HepG2 (cell line): ENCODE results near the gene MMP24OS. TPM values are rescaled to one million over a fixed set of nuclear protein-coding genes. Genes with fewer than 3 reads are reported as not detected.

ENCODE experiments used
- ATAC-seq: fragments of 200-7000 bp; cut with Tn5 transposase; 3 replicates; pipeline ENCODE4 v1.9.1; 2020; ENCODE audit warnings: mild to moderate bottlenecking, moderate library complexity
- BruUV-seq: library from RNA; stranded (reverse); fragments of 400-500 nt; replicated peaks from 2 replicates; lab custom pipeline; 2021; lab: Mats Ljungman, UMichigan
- CTCF ChIA-PET: fragments of 300-600 bp; formaldehyde crosslinking; extraction: SDS; loops from one replicate; lab custom pipeline; 2021; ENCODE audit warnings: low total read pairs, inconsistent platforms, low intra/inter-chr PET ratio; lab: Yijun Ruan, JAX
- POLR2A ChIA-PET: fragments of 350-600 bp; sonication (Branson Sonifier 250); formaldehyde crosslinking; loops from one replicate; lab custom pipeline; 2020; ENCODE audit warnings: antibody characterized with exemption, inconsistent platforms; lab: Yijun Ruan, JAX
- DNase-seq: peaks from one replicate; pipeline ENCODE4 v3.0.0-alpha.2; 2015; ENCODE audit warnings: low spot score
- FAIRE-seq: peaks from 3 replicates; lab custom pipeline; 2011; peaks lifted over from hg19 to GRCh38; lab: Jason Lieb, UNC
- H2AFZ ChIP-seq: one replicate; pipeline ENCODE4 v1.6.1; 2011; ENCODE audit warnings: low read length, inconsistent platforms
- H3K27ac ChIP-seq: fragments of 300-600 bp; 3 replicates; pipeline ENCODE4 v1.8.0; 2011; ENCODE audit warnings: mixed run types, mild to moderate bottlenecking, mixed read lengths, low read length, inconsistent platforms; ENCODE audit not compliant: insufficient read depth; ENCODE audit errors: extremely low read length
- H3K27me3 ChIP-seq, 2 experiments: fragments of 200-600 bp in 1 of 2; 2 replicates in 1 of 2; 3 replicates in 1 of 2; pipeline versions ENCODE4 v1.6.0 to v1.8.0; 2011; ENCODE audit warnings: low read length in 2 of 2, mild to moderate bottlenecking in 2 of 2, moderate library complexity in 2 of 2, inconsistent platforms in 1 of 2; ENCODE audit not compliant: insufficient read depth in 2 of 2, control insufficient read depth in 1 of 2
- H3K36me3 ChIP-seq, 2 experiments: fragments of 200-600 bp in 1 of 2; replicated peaks in 1 of 2; 2 replicates in 1 of 2; 3 replicates in 1 of 2; pipeline versions ENCODE4 v1.5.1 to v1.8.0; 2011; ENCODE audit warnings: low read length in 2 of 2, inconsistent platforms in 1 of 2; ENCODE audit not compliant: insufficient read depth in 2 of 2, control insufficient read depth in 1 of 2
- H3K4me1 ChIP-seq: 2 replicates; pipeline ENCODE4 v1.5.1; 2012; ENCODE audit warnings: low read length, inconsistent platforms; ENCODE audit not compliant: insufficient read depth
- H3K4me2 ChIP-seq: 2 replicates; pipeline ENCODE4 v1.6.0; 2011; ENCODE audit warnings: low read depth, low read length, inconsistent platforms
- H3K4me3 ChIP-seq, 3 experiments: fragments of 200-600 bp in 1 of 3; sonication (generic), shearing (Covaris generic) in 1 of 3; replicated peaks in 1 of 3; 2 replicates each; pipeline ENCODE4 v1.5.1; 2011 to 2016; ENCODE audit warnings: low read length in 3 of 3, inconsistent platforms in 2 of 3, low read depth in 2 of 3, mild to moderate bottlenecking in 2 of 3, control low read depth in 1 of 3, mixed read lengths in 1 of 3; ENCODE audit not compliant: insufficient read depth in 1 of 3
- H3K79me2 ChIP-seq: one replicate; pipeline ENCODE4 v1.6.1; 2011; ENCODE audit warnings: low read length, inconsistent platforms; ENCODE audit not compliant: insufficient read depth
- H3K9ac ChIP-seq: 2 replicates; pipeline ENCODE4 v1.6.0; 2011; ENCODE audit warnings: mild to moderate bottlenecking, low read depth, low read length, inconsistent platforms; ENCODE audit not compliant: insufficient read depth
- H3K9me3 ChIP-seq: 2 replicates; pipeline ENCODE4 v1.5.1; 2012; ENCODE audit warnings: mild to moderate bottlenecking, low read length
- H4K20me1 ChIP-seq: 2 replicates; pipeline ENCODE4 v1.6.0; 2011; ENCODE audit warnings: inconsistent platforms, mild to moderate bottlenecking, low read length, moderate library complexity; ENCODE audit not compliant: insufficient read depth
- ETV5 ChIP-seq: IDR thresholded peaks from 2 replicates; pipeline ENCODE4 v1.6.1; 2018; ENCODE audit warnings: missing biosample characterization, missing genetic modification reagents, inconsistent platforms, borderline replicate concordance
- ISX ChIP-seq: sonication (generic); formaldehyde crosslinking; conservative IDR thresholded peaks from 2 replicates; pipeline ENCODE4 v1.5.0; 2020; ENCODE audit warnings: missing genetic modification reagents
- KAT2B ChIP-seq: fragments of 150-350 bp; IDR thresholded peaks from 2 replicates; pipeline ENCODE4 v1.6.1; 2014; ENCODE audit warnings: low read depth, low read length, borderline replicate concordance
- NFRKB ChIP-seq: fragments of 450-650 bp; IDR thresholded peaks from 2 replicates; pipeline ENCODE4 v1.6.1; 2017
- POGK ChIP-seq: sonication (generic); formaldehyde crosslinking; conservative IDR thresholded peaks from 2 replicates; pipeline ENCODE4 v1.8.0; 2022; ENCODE audit warnings: mild to moderate bottlenecking, moderate library complexity, missing genetic modification reagents
- RARG ChIP-seq: sonication (generic); formaldehyde crosslinking; IDR thresholded peaks from 2 replicates; pipeline ENCODE4 v1.4.0; 2020; ENCODE audit warnings: low read depth, mild to moderate bottlenecking, missing genetic modification reagents
- SKI ChIP-seq: fragments of 450-650 bp; IDR thresholded peaks from one replicate; pipeline ENCODE4 v1.6.1; 2018; ENCODE audit warnings: mild to moderate bottlenecking; ENCODE audit not compliant: partially characterized antibody
- TFE3 ChIP-seq: IDR thresholded peaks from 2 replicates; pipeline ENCODE4 v1.6.1; 2016
- ZNF230 ChIP-seq: sonication (generic); formaldehyde crosslinking; IDR thresholded peaks from 2 replicates; pipeline ENCODE4 v1.4.0; 2020; ENCODE audit warnings: mild to moderate bottlenecking, missing genetic modification reagents
- ZNF431 ChIP-seq: sonication (generic); formaldehyde crosslinking; IDR thresholded peaks from 2 replicates; pipeline ENCODE4 v1.9.0; 2022; ENCODE audit warnings: missing genetic modification reagents, low read depth, mild to moderate bottlenecking, borderline replicate concordance
- ZNF800 ChIP-seq: sonication (generic); formaldehyde crosslinking; IDR thresholded peaks from 2 replicates; pipeline ENCODE4 v1.4.0; 2020; ENCODE audit warnings: missing genetic modification reagents
- WGBS: methylation state at CpG from one replicate; pipeline ENCODE4 v1.1.6; 2017; ENCODE audit warnings: low lambda C conversion rate; 5-methylcytosine and 5-hydroxymethylcytosine counted together
- in situ Hi-C: cut with HindIII; loops from 2 replicates; pipeline ENCODE4 v1.10.0; 2017; ENCODE audit warnings: low pct_unique_long_range_greater_than_20kb; ENCODE audit not compliant: extremely low pct_ligation_motif_present
- intact Hi-C: fragments of 100-400 bp; cut with micrococcal nuclease; formaldehyde crosslinking; loops from one replicate; pipeline ENCODE4 v1.10.0; 2022; ENCODE audit not compliant: unreplicated experiment
- polyA plus RNA-seq, 8 experiments: library from polyadenylated mRNA; depleted of rRNA in 3 of 8; stranded (reverse) in 7 of 8; unstranded in 1 of 8; fragments of >200 nt; fragmentation: Illumina TruSeq in 4 of 8; extraction: Trizol in 4 of 8; gene quantifications; 2 replicates each; pipeline versions ENCODE4 v1.2.1 to v1.2.3, GENCODE V29; 2011 to 2016; ENCODE audit warnings: low read depth in 4 of 8, missing spikeins in 1 of 8, mixed read lengths in 1 of 8; ENCODE audit not compliant: insufficient read depth in 1 of 8
- total RNA-seq, 5 experiments: library from RNA; depleted of rRNA; stranded (reverse); fragments of >200 nt; fragmentation: Illumina TruSeq; extraction: Trizol; gene quantifications; 2 replicates each; pipeline ENCODE4 v1.2.3, GENCODE V29; 2016; ENCODE audit warnings: low read depth in 1 of 5
- TF ChIP-seq, protein P1 (sequence below): sonication (generic); formaldehyde crosslinking; IDR thresholded peaks from 2 replicates; pipeline ENCODE4 v1.5.1; 2020; ENCODE audit warnings: missing genetic modification reagents, mild to moderate bottlenecking, borderline replicate concordance
- TF ChIP-seq, protein P2 (sequence below): sonication (generic); formaldehyde crosslinking; conservative IDR thresholded peaks from 2 replicates; pipeline ENCODE4 v1.8.0; 2022; ENCODE audit warnings: low read depth, missing genetic modification reagents

The MMP24OS gene
- total and polyA plus RNA-seq, 2 of the 13 experiments (the other 11 are each of a cell fraction or from before 2014, with no cell fraction given) = 6.0 to 8.5 TPM

GRCh38 chr20:35235881-35236280 is 42.0 kb downstream of the MMP24OS start:
- DNase-seq (no peak), ATAC-seq (no peak), FAIRE-seq (no peak)
- intact Hi-C loops = no loop called here
- 44% methylated on average over 5 of the region's 6 CpGs for WGBS
- no peak overlapping the region for H2AFZ ChIP-seq
- no peak overlapping the region for H3K4me3 ChIP-seq
- H3K4me1 ChIP-seq = no peaks in the 10 kb centered on the region
- no peaks in the 10 kb centered on the region for H4K20me1 ChIP-seq
- H3K36me3 ChIP-seq = no peaks in the 10 kb centered on the region
- H3K27me3 ChIP-seq = peaks cover 5 to 27% of the 10 kb centered on the region in 2 experiments; a peak in 4 of 5 replicates
- H3K79me2 ChIP-seq = no peaks in the 10 kb centered on the region
- ChIA-PET CTCF (no interaction called here), POLR2A (no interaction called here)
- H3K9ac ChIP-seq = no peak overlapping the region
- no TSS peak for BruUV-seq
- no peak for TF ChIP-seq RARG
- TF ChIP-seq KAT2B = no peak
- TF ChIP-seq, protein P1, sequence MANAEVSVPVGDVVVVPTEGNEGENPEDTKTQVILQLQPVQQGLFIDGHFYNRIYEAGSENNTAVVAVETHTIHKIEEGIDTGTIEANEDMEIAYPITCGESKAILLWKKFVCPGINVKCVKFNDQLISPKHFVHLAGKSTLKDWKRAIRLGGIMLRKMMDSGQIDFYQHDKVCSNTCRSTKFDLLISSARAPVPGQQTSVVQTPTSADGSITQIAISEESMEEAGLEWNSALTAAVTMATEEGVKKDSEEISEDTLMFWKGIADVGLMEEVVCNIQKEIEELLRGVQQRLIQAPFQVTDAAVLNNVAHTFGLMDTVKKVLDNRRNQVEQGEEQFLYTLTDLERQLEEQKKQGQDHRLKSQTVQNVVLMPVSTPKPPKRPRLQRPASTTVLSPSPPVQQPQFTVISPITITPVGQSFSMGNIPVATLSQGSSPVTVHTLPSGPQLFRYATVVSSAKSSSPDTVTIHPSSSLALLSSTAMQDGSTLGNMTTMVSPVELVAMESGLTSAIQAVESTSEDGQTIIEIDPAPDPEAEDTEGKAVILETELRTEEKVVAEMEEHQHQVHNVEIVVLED (CRISPR knock-in tag) = no peak
- TF ChIP-seq, protein P2, sequence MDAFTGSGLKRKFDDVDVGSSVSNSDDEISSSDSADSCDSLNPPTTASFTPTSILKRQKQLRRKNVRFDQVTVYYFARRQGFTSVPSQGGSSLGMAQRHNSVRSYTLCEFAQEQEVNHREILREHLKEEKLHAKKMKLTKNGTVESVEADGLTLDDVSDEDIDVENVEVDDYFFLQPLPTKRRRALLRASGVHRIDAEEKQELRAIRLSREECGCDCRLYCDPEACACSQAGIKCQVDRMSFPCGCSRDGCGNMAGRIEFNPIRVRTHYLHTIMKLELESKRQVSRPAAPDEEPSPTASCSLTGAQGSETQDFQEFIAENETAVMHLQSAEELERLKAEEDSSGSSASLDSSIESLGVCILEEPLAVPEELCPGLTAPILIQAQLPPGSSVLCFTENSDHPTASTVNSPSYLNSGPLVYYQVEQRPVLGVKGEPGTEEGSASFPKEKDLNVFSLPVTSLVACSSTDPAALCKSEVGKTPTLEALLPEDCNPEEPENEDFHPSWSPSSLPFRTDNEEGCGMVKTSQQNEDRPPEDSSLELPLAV (CRISPR knock-in tag) = no peak
- TF ChIP-seq SKI = no peak
- no peak for TF ChIP-seq ISX (CRISPR knock-in tag)
- no peak for TF ChIP-seq POGK
- TF ChIP-seq TFE3 (CRISPR knock-in tag) = no peak
- TF ChIP-seq ZNF230 (CRISPR knock-in tag) = no peak
- no peak for TF ChIP-seq ZNF431 (CRISPR knock-in tag)
- no peak for TF ChIP-seq NFRKB
- TF ChIP-seq ZNF800 = no peak
- no peak for TF ChIP-seq ETV5 (CRISPR knock-in tag)
- TF ChIP-seq, all 625 proteins: peak for 0
- in situ Hi-C loops = no loop called here
- no peak overlapping the region for H3K4me2 ChIP-seq
- no peaks in the 10 kb centered on the region for H3K9me3 ChIP-seq
- no peak overlapping the region for H3K27ac ChIP-seq
